ENCODE measurements around the gene CAP2. TPM values are rescaled to one million over a fixed set of nuclear protein-coding genes. Genes with fewer than 3 reads are reported as not detected.
A peak's percentile ranks its signal among the peaks of the same experiment; 100 is the strongest.
"Not testable (repeated sequence)": the region's sequence is repeated elsewhere in the genome, so short reads cannot be mapped to it uniquely, and the experiment has no call there.

The CAP2 gene
- total RNA-seq, 1 experiment from 2014 or later = 5.4 TPM

DNA sequence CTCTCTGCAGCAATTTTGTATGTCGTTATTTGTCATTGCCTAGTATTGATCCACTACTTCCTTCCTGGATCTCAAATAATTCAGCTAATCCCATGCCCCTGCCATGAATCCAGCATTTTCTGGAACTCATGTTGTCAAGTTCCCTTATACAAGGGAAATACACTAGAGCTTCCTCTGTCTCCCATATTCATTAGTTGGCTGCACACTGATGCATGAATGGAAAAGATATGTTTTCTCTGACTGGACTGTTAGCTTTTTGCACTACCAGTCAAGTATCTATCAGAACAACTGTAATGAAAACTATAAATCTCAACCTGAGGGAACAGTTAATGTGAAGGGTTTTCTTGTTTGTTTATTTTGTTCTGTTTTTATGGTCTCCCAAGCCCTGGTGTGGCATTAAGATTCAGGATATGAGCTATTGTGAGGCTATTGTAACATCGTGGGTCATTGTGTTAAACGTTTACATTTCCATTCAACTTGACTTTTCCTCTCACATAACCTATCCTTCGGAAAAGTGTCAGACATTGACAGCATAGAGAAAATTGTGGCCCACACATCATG, 104.2 kb downstream of the CAP2 start:
- Histone ChIP-seq H3K27me3 (no peaks in the 10 kb centered on the region), H3K9me3 (no peaks in the 10 kb centered on the region), H3K36me3 (no peaks in the 10 kb centered on the region), H3K4me3 (no peak overlapping the region)
- no peak for DNase-seq

DNA sequence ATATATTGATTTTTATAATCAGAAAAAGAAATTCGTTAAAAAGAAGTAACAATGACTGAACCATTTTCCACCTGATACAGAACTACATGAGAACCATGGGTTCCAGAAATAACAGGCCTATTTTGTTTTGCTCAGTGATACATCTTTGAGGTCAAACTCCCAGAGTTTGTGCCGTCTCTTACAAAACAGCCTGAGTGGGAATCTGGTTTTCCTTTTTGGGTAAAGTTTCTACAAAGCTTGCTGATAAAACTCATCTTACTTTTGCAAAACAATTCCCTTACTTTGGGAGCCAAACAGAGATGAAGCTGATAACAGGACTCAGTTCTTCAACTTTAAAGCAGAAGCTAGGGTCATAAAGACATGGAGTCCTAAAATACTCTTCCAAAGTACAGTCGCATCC, 108.0 kb downstream of the CAP2 start:
- no peak overlapping the region for H3K4me3 ChIP-seq
- no peaks in the 10 kb centered on the region for H3K27me3 ChIP-seq
- H3K9me3 ChIP-seq = no peaks in the 10 kb centered on the region
- DNase-seq = no peak
- H3K36me3 ChIP-seq = no peaks in the 10 kb centered on the region

DNA sequence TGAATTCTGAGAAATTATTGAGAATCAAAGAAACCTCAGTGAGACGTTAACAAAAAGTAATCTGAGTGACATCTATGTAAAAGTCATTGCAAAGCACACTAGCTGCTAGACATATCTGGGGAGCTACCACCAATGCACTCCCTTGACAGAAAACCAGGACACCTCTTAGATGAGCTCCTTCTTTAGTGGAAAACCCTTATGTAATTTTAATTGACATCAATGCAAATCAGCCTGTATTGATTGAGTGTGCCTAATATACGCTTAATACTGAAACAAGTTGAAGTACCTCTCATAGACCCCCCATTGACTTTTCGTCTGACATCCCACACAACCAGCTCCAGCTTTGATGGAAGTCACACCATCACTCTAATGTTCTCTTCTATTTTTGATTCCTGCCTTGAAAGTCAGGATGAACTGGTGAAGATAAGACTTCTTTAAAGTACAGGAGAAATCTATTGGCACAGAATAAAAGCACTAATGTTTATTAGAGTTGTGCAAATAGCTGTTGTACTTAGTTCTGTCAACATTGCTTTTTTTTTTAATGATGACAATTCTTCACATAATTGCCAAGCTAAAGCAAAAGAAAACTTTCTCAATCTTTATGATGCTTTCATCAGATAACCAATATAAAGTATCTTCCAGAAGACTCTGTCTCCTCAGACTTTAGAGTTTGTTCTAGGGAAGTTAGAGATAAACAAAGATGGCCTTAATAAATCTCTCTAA, 108.7 kb downstream of the CAP2 start:
- Histone ChIP-seq H3K36me3 (no peaks in the 10 kb centered on the region), H3K27me3 (no peaks in the 10 kb centered on the region), H3K9me3 (no peaks in the 10 kb centered on the region), H3K4me3 (no peak overlapping the region)
- DNase-seq = no peak

DNA sequence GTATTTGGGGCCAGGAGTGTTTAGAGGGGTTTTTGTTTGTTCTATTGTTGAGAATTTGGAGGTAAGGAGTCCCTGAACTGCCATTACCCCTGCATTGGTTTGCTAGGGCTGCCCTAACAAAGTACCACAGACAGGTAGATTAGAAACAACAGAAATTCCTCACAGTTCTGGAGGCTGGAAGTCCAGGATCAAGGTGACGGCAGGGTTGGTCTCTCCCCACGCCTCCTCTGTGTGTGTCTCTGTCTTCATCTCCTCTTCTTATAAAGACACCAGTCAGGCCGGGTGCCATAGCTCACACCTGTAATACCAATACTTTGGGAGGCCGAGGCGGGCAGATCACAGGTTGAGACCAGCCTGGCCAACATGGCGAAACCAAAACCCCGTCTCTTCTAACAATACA, 109.7 kb downstream of the CAP2 start:
- Histone ChIP-seq H3K36me3 (no peaks in the 10 kb centered on the region), H3K9me3 (no peaks in the 10 kb centered on the region), H3K4me3 (no peak overlapping the region), H3K27me3 (no peaks in the 10 kb centered on the region)
- DNase-seq = no peak

DNA sequence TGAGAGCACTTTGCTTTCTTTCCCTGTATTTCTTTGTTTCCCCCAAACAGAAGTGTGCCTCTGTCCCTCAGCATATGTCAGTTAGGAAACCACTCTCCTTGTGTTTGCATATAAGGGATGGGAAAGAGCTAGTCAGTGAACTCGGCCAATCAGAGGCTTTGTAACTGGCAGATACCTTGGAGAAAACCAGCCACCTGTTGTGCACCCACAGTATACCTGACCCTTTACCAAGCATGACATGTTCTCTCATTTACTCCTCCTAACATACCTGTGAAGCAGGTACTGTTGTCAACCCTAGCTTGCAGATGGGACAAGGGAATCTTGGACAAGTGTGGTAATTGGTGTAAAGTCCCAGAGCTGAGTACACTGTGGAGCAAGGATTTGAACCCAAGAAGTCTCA, 110.6 kb downstream of the CAP2 start:
- Histone ChIP-seq H3K9me3 (no peaks in the 10 kb centered on the region), H3K36me3 (no peaks in the 10 kb centered on the region), H3K4me3 (no peak overlapping the region), H3K27me3 (no peaks in the 10 kb centered on the region)
- DNase-seq = no peak

DNA sequence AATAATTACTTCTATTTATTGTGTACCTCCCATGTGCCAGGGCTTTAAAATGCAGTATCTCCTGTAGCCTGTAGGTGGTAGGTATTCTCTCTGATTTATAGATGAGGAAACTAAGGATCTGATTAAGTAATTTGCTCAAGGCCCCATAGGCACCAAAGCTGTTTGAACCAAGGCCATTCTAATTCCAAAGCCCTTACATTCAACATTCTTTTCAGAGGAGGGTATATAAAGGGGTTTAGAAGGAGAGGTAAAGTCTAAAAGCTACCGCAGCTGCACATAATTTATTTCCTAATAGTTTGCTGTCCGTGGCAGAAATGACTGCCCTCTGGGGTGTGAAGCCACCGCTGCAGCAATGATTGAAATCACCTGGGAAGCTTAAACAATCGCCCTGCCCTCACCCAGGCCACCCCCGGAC, 111.7 kb downstream of the CAP2 start:
- Histone ChIP-seq H3K36me3 (no peaks in the 10 kb centered on the region), H3K27me3 (no peaks in the 10 kb centered on the region), H3K4me3 (no peak overlapping the region), H3K9me3 (no peaks in the 10 kb centered on the region)
- DNase-seq = no peak

DNA sequence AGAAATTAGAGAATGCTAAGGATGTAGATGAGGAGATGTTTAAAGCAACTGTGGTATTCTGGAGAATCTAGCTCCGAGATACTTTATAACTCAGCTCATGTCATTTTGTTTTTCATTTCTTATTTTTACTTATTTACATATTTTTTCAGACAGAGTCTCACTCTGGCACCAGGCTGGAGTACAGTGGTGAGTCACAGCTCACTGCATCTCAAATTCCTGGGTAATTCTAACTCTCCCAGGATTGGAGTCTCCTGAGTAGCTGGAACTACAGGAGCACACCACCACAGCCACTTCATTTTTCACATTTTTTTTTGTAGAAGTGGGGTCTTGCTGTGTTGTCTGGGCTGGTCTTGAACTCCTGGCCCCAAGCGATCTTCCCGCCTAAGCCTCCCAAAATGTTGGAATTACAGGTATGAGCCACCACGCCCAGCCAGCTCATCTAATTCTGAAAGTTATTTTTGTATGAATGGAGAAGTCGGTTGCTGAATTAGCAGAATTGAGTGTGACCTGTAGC, 112.4 kb downstream of the CAP2 start:
- H3K4me3 ChIP-seq = no peak overlapping the region
- H3K27me3 ChIP-seq = no peaks in the 10 kb centered on the region
- H3K9me3 ChIP-seq = no peaks in the 10 kb centered on the region
- DNase-seq = peak; percentile 21
- no peaks in the 10 kb centered on the region for H3K36me3 ChIP-seq

DNA sequence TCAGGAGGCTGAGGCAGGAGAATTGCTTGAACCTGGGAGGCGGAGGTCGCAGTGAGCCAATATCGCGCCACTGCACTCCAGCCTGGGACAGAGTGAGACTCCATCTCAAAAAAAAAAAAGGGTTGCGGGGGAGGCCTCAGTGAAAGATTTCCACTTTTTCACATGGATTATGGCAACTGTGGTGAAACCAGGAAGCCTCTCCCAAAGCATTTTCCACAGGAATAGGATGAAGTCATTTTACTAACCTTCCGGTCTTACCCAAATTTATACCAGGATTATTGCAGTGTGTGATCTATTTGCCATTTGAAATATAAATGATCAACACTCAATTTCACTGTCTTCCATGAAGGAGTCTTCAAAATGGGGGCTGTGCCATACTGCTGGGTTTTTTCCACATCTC, 113.1 kb downstream of the CAP2 start:
- Histone ChIP-seq H3K36me3 (no peaks in the 10 kb centered on the region), H3K4me3 (no peak overlapping the region), H3K27me3 (no peaks in the 10 kb centered on the region), H3K9me3 (no peaks in the 10 kb centered on the region)
- DNase-seq = no peak

DNA sequence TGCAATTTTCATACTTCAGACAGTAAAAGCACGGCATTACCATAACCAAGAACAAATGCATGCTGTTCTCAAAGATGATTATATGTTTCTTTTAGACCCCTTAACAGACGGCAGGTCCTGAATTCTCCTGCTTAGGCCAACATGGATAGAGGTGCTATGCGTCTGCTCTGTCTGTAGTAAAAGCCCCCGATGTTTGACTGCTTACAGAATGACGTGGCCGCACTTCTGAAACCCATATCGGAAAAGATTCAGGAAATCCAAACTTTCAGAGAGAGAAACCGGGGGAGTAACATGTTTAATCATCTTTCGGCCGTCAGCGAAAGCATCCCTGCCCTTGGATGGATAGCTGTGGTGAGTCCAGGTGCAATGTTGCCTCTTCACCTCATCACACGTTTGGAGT, 113.6 kb downstream of the CAP2 start:
- DNase-seq = no peak
- H3K36me3 ChIP-seq = no peaks in the 10 kb centered on the region
- H3K9me3 ChIP-seq = no peaks in the 10 kb centered on the region
- no peak overlapping the region for H3K4me3 ChIP-seq
- no peaks in the 10 kb centered on the region for H3K27me3 ChIP-seq

DNA sequence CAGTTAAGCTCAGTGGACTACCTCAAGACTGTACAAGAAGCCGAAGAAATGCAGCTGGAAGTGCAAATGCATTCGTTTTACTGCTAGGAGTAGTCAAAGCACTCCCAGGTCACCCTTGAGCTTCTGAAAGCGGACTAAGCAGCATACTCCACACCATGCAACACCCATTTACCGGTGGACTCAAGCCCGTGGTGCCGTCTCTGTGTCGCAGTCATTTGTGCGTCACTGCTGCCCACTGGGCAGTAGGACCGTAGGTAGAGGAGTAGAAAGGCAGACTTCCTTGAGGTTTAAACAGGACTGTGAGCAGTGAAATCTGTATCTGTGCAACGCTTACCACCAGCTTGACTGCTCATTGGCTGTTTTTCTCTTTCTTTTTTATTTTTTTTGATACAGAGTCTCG, 117.7 kb downstream of the CAP2 start:
- no peak for DNase-seq
- no peaks in the 10 kb centered on the region for H3K36me3 ChIP-seq

DNA sequence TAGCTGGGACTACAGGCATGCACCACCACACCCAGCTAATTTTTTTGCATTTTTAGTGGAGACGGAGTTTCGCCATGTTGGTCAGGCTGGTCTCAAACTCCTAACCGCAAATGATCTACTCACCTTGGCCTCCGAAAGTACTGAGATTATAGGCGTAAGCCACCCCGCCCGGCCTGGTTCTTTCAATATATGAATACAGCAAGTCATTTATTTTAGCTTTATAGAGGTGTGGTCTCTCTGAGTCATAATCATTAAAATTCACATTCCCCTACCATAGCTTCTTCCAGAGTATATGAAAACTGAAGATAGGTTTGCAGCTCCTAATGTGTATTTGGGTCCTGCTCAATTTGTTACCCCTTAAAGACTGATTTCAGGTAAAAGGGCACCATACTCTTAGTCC, 118.2 kb downstream of the CAP2 start:
- Histone ChIP-seq H3K9me3 (no peaks in the 10 kb centered on the region), H3K36me3 (no peaks in the 10 kb centered on the region), H3K4me3 (no peak overlapping the region), H3K27me3 (no peaks in the 10 kb centered on the region)
- no peak for DNase-seq

More for the DNA sequence above, 117.7 kb downstream of the CAP2 start:
- Histone ChIP-seq H3K4me3 (no peak overlapping the region), H3K9me3 (no peaks in the 10 kb centered on the region), H3K27me3 (no peaks in the 10 kb centered on the region)

DNA sequence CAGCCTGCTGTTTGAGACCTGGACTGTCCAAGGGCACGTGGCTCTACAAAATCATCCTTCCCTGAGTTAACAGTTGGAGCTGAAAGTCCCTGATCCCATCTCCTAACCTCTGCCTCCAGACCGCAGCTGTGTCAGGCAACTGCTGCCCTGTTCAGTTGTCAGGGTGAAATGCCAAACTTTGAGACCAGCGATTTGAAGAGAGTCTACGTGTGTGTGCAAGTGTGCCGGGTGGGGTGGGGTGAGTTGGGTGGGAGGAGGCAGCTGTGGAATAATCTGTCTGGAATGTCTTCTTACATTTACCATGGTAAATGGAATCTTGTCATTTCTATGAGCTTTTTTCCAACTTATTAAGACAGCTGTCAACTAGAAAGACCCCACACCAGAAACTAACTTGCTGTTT, 125.7 kb downstream of the CAP2 start:
- Histone ChIP-seq H3K36me3 (no peaks in the 10 kb centered on the region), H3K27me3 (no peaks in the 10 kb centered on the region), H3K9me3 (no peaks in the 10 kb centered on the region), H3K4me3 (no peak overlapping the region)
- peak; percentile 31 for DNase-seq

DNA sequence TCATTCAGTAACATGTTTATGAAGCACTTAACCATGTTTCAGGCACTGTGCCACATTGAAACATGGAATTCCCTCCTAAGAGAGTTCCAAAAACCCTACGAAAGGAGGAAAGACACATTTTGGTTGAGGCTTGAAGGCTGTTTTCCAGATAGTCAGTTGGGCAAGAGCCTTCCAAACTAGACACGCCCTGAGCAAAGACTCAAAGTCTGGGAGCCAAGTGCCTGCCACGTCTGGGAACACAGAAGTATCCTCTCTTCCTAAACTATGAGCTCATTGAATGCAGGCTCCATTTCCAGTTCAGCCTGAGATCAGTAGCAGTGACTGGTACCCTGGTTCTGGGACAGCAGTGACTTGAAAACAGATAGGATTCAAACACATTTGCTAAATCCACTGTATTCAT, 132.2 kb downstream of the CAP2 start:
- DNase-seq = peak; percentile 5
- Histone ChIP-seq H3K27me3 (no peaks in the 10 kb centered on the region), H3K36me3 (no peaks in the 10 kb centered on the region), H3K9me3 (no peaks in the 10 kb centered on the region), H3K4me3 (no peak overlapping the region)

DNA sequence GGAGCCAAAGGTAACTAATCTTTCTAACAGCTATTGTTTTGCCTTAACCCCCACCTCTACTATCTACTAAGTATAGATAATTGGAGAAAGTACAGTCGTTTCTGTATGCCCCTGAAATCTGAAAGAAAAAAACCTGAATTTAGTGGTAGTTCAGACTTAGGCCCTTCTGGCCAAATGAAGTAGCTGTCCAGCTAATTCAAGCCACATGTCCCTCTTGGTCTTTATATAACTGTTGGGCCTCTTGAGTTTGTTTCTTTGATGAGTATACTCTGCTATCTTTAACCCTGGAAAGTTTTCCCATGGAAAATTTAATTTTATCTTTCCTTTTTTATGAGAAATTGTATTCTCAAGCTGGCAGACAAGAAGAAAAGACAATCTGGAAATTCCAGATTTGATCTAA, 133.7 kb downstream of the CAP2 start:
- no peak overlapping the region for H3K4me3 ChIP-seq
- no peaks in the 10 kb centered on the region for H3K36me3 ChIP-seq
- H3K9me3 ChIP-seq = no peaks in the 10 kb centered on the region
- H3K27me3 ChIP-seq = no peaks in the 10 kb centered on the region
- DNase-seq = no peak

DNA sequence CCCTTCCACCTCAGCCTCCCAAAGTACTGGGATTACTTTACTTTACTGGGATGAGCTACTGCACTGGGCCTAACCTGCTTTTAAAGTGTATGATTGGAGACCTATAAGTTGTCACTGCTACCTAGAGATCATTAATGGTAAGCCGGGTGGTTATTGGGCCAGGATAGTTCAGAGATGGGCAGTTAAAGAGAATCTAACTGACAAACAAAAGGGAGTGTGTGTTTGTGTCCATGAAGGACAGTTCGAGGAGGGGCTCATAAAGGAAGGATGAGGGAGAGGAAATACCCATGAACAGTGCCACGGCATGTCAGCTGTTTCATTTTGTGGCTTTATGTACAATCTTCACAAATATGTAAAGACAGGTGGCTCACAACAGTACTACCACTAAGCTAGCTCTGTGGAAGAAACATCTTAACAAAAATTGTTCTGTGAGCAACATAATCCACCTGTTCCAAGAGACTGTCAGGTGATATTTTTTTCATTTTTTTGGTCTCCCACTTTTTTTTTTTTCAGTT, 137.0 kb downstream of the CAP2 start:
- Histone ChIP-seq H3K9me3 (no peaks in the 10 kb centered on the region), H3K4me3 (no peak overlapping the region), H3K36me3 (no peaks in the 10 kb centered on the region), H3K27me3 (no peaks in the 10 kb centered on the region)
- no peak for DNase-seq

DNA sequence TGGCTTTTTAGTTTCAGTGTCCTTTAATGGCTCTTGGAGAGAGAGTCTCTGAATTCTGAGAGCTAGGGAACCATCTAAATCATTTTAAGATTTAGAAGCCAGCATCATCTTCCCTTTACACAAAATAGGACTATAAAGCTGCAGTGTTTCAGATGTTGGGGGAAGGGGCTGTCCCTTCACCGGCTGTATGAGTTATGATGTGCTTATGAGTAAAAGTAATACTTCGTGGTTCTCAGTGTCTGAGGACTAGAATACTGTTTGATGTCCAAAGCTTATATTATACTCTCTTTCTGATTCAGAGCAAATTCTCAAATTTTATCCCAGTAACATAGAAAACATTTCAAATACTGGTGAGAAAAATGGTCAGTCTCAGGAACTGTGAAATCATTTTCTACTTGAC, 143.2 kb downstream of the CAP2 start:
- Histone ChIP-seq H3K4me3 (no peak overlapping the region), H3K36me3 (no peaks in the 10 kb centered on the region)
- DNase-seq = no peak

DNA sequence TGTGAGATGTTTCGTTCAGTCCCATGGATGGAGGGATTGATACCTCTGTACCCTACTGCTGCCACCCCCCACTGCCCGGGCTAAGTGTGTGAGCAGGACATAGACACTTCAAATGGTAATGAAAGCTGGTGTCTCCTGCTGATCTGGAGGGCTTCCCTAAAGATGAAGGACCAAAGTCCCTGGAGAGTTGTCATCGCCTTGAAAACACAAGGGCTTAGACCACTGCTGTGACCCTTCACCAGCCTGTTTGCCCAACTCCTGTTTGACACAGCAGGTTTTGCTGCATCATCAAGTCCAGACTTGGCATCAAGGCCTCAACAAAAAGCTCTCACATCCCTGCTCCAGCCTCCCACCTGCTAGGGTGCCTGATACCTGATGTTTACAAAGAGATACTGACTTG, 148.8 kb downstream of the CAP2 start:
- Histone ChIP-seq H3K36me3 (no peaks in the 10 kb centered on the region), H3K9me3 (no peaks in the 10 kb centered on the region), H3K4me3 (no peak overlapping the region), H3K27me3 (no peaks in the 10 kb centered on the region)
- DNase-seq = no peak

More for the DNA sequence above, 143.2 kb downstream of the CAP2 start:
- no peaks in the 10 kb centered on the region for H3K9me3 ChIP-seq
- H3K27me3 ChIP-seq = no peaks in the 10 kb centered on the region

DNA sequence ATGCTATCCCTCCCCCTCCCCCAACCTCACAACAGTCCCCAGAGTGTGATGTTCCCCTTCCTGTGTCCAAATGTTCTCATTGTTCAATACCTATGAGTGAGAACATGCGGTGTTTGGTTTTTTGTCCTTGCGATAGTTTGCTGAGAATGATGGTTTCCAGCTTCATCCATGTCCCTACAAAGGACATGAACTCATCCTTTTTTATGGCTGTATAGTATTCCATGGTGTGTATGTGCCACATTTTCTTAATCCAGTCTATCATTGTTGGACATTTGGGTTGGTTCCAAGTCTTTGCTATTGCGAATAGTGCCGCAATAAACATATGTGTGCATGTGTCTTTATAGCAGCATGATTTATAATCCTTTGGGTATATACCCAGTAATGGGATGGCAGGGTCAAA, 152.3 kb downstream of the CAP2 start:
- H3K36me3 ChIP-seq, H3K4me3 ChIP-seq, H3K9me3 ChIP-seq, H3K27me3 ChIP-seq, DNase-seq: not testable (repeated sequence)
